GM23338 (cell line): ENCODE measurements around the gene CCDC150. TPM values are rescaled to one million over a fixed set of nuclear protein-coding genes. Genes with fewer than 3 reads are reported as not detected.

ENCODE experiments used
- ATAC-seq: fragments of 200-7000 bp; cut with Tn5 transposase; 3 replicates; pipeline ENCODE4 v1.9.1; 2020
- DNase-seq: peaks from one replicate; pipeline ENCODE4 v3.0.0-alpha.2; 2015; ENCODE audit warnings: low spot score
- H2AFZ ChIP-seq: fragments of 200-600 bp; sonication (generic); 2 replicates; pipeline ENCODE4 v1.8.0; 2016; ENCODE audit warnings: antibody characterized with exemption, mild to moderate bottlenecking, moderate library complexity
- H3F3A ChIP-seq: fragments of 200-600 bp; sonication (generic); replicated peaks from 2 replicates; pipeline ENCODE4 v1.8.0; 2017; ENCODE audit warnings: antibody characterized with exemption, mixed run types, low read depth
- H3K27ac ChIP-seq: fragments of 200-600 bp; sonication (generic); 2 replicates; pipeline ENCODE4 v1.6.1; 2016; ENCODE audit warnings: low read depth
- H3K27me3 ChIP-seq: fragments of 200-600 bp; sonication (generic); 2 replicates; pipeline ENCODE4 v1.8.0; 2016; ENCODE audit warnings: mild to moderate bottlenecking, mixed run types, moderate library complexity; ENCODE audit not compliant: insufficient read depth
- H3K36me3 ChIP-seq: fragments of 200-600 bp; sonication (generic); 2 replicates; pipeline ENCODE4 v1.8.0; 2016; ENCODE audit warnings: mild to moderate bottlenecking; ENCODE audit not compliant: insufficient read depth
- H3K4me1 ChIP-seq: fragments of 200-600 bp; sonication (generic); 2 replicates; pipeline ENCODE4 v1.8.0; 2016; ENCODE audit warnings: mild to moderate bottlenecking, moderate library complexity; ENCODE audit not compliant: insufficient read depth
- H3K4me2 ChIP-seq: fragments of 200-600 bp; sonication (generic); 2 replicates; pipeline ENCODE4 v1.7.1; 2017; ENCODE audit warnings: mixed run types
- H3K4me3 ChIP-seq: fragments of 200-600 bp; sonication (generic); 2 replicates; pipeline ENCODE4 v1.6.1; 2016; ENCODE audit warnings: mixed run types
- H3K79me2 ChIP-seq: fragments of 200-600 bp; sonication (generic); replicated peaks from 2 replicates; pipeline ENCODE4 v1.8.0; 2017; ENCODE audit warnings: mild to moderate bottlenecking; ENCODE audit not compliant: insufficient read depth
- H3K9me2 ChIP-seq: fragments of 200-600 bp; sonication (generic); 2 replicates; pipeline ENCODE4 v1.8.0; 2017; ENCODE audit not compliant: insufficient read depth
- H4K20me1 ChIP-seq: fragments of 200-600 bp; sonication (generic); replicated peaks from 2 replicates; pipeline ENCODE4 v1.8.0; 2017; ENCODE audit warnings: mild to moderate bottlenecking; ENCODE audit not compliant: insufficient read depth
- H3K27ac Mint-ChIP-seq: 2 replicates; pipeline ENCODE4 v1.8.0; 2020; ENCODE audit warnings: inconsistent platforms, mild to moderate bottlenecking, moderate library complexity, mixed read lengths
- H3K27me3 Mint-ChIP-seq: 3 replicates; pipeline ENCODE4 v1.8.0; 2022; ENCODE audit warnings: low read depth, mild to moderate bottlenecking, moderate library complexity, mixed read lengths, inconsistent platforms; ENCODE audit not compliant: insufficient read depth, poor library complexity
- H3K36me3 Mint-ChIP-seq: 3 replicates; pipeline ENCODE4 v1.8.0; 2021; ENCODE audit warnings: low read depth, mild to moderate bottlenecking, inconsistent platforms, moderate library complexity, mixed read lengths
- H3K4me1 Mint-ChIP-seq: 3 replicates; pipeline ENCODE4 v1.8.0; 2020; ENCODE audit warnings: mild to moderate bottlenecking, inconsistent platforms, mixed read lengths
- H3K4me3 Mint-ChIP-seq: 3 replicates; pipeline ENCODE4 v1.8.0; 2021; ENCODE audit warnings: moderate library complexity, mild to moderate bottlenecking, inconsistent platforms, mixed read lengths
- H3K9me3 Mint-ChIP-seq: 3 replicates; pipeline ENCODE4 v1.8.0; 2020; ENCODE audit warnings: moderate library complexity, mild to moderate bottlenecking, inconsistent platforms, mixed read lengths
- CREB1 ChIP-seq: fragments of 250-450 bp; sonication (Bioruptor Pico); IDR thresholded peaks from 2 replicates; pipeline ENCODE4 v1.5.0; 2020; ENCODE audit warnings: low read depth, mild to moderate bottlenecking, moderate library complexity
- EZH2 ChIP-seq: fragments of 200-600 bp; sonication (generic); IDR thresholded peaks from one replicate; pipeline ENCODE4 v1.8.0; 2017; ENCODE audit warnings: antibody characterized with exemption, mild to moderate bottlenecking, low read depth; ENCODE audit not compliant: unreplicated experiment
- EZH2phosphoT487 ChIP-seq: fragments of 200-600 bp; sonication (generic); IDR thresholded peaks from one replicate; pipeline ENCODE4 v1.8.1; 2018; ENCODE audit warnings: antibody characterized with exemption; ENCODE audit not compliant: unreplicated experiment
- NANOG ChIP-seq: IDR thresholded peaks from 2 replicates; pipeline ENCODE4 v1.6.1; 2016; ENCODE audit warnings: antibody characterized with exemption, borderline replicate concordance
- ZNF114 ChIP-seq: fragments of 250-450 bp; sonication (Bioruptor Pico); IDR thresholded peaks from 2 replicates; pipeline ENCODE4 v1.5.0; 2020; ENCODE audit warnings: mild to moderate bottlenecking, moderate library complexity
- ZNF331 ChIP-seq: fragments of 250-450 bp; sonication (Bioruptor Pico); IDR thresholded peaks from 2 replicates; pipeline ENCODE4 v1.5.0; 2020; ENCODE audit warnings: low read depth, mild to moderate bottlenecking, moderate library complexity
- polyA plus RNA-seq: library from polyadenylated mRNA; unstranded; fragments of >200 nt; fragmentation: Nextera tagmentation; extraction: Ambion mirVana; gene quantifications from 2 replicates; pipeline ENCODE4 v1.2.1, GENCODE V29; 2016
- total RNA-seq: library from RNA; depleted of rRNA; stranded (reverse); fragments of >200 nt; shearing (Covaris generic); gene quantifications from 2 replicates; pipeline ENCODE4 v1.2.3, GENCODE V29; 2014
- TF ChIP-seq, protein P1 (sequence below), 2 experiments: fragments of 200-600 bp in 1 of 2; sonication (generic) in 1 of 2; conservative IDR thresholded peaks; 2 replicates each; pipeline versions ENCODE4 v1.5.1 to v1.6.1; 2016 to 2017; ENCODE audit warnings: antibody characterized with exemption in 2 of 2, low read depth in 2 of 2, mild to moderate bottlenecking in 2 of 2, moderate library complexity in 1 of 2
- TF ChIP-seq, protein P2 (sequence below): IDR thresholded peaks from one replicate; pipeline ENCODE4 v1.6.1; 2018; ENCODE audit warnings: antibody characterized with exemption; ENCODE audit not compliant: unreplicated experiment
- TF ChIP-seq, protein P3 (sequence below): fragments of 250-450 bp; sonication (Bioruptor Pico); IDR thresholded peaks from 2 replicates; pipeline ENCODE4 v1.5.0; 2020; ENCODE audit warnings: mild to moderate bottlenecking, moderate library complexity

Gene CCDC150
- total and polyA plus RNA-seq, 2 experiments from 2014 or later = 56.3 to 68.3 TPM

DNA sequence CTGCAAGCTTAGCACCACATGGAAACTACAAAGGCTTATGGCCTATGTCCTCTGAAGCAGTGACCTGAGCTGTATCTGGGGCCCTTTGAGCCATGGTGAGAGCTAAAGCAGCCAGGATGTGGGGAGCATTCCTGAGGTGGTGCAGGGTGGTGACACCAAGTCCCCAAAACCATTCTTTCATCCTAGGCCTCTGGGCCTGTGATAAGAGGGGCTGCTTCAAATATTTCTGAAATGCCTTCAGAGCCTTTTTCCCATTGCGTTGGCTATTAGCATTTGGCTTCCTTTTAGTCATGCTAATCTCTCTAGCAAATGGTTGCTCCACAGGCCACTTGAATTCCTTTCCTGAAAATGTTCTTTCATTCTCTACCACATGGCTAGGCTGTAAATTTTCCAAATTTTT, 13.4 kb downstream of the CCDC150 start (continued):
- TF ChIP-seq, protein P1, sequence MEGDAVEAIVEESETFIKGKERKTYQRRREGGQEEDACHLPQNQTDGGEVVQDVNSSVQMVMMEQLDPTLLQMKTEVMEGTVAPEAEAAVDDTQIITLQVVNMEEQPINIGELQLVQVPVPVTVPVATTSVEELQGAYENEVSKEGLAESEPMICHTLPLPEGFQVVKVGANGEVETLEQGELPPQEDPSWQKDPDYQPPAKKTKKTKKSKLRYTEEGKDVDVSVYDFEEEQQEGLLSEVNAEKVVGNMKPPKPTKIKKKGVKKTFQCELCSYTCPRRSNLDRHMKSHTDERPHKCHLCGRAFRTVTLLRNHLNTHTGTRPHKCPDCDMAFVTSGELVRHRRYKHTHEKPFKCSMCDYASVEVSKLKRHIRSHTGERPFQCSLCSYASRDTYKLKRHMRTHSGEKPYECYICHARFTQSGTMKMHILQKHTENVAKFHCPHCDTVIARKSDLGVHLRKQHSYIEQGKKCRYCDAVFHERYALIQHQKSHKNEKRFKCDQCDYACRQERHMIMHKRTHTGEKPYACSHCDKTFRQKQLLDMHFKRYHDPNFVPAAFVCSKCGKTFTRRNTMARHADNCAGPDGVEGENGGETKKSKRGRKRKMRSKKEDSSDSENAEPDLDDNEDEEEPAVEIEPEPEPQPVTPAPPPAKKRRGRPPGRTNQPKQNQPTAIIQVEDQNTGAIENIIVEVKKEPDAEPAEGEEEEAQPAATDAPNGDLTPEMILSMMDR (conservative IDR thresholded peaks at IDR 0.05; ENCODE audit: low read depth in 2 of 2) = no peak
- TF ChIP-seq EZH2 = no peak
- no peak for TF ChIP-seq CREB1 (CRISPR knock-in tag)
- TF ChIP-seq, protein P2, sequence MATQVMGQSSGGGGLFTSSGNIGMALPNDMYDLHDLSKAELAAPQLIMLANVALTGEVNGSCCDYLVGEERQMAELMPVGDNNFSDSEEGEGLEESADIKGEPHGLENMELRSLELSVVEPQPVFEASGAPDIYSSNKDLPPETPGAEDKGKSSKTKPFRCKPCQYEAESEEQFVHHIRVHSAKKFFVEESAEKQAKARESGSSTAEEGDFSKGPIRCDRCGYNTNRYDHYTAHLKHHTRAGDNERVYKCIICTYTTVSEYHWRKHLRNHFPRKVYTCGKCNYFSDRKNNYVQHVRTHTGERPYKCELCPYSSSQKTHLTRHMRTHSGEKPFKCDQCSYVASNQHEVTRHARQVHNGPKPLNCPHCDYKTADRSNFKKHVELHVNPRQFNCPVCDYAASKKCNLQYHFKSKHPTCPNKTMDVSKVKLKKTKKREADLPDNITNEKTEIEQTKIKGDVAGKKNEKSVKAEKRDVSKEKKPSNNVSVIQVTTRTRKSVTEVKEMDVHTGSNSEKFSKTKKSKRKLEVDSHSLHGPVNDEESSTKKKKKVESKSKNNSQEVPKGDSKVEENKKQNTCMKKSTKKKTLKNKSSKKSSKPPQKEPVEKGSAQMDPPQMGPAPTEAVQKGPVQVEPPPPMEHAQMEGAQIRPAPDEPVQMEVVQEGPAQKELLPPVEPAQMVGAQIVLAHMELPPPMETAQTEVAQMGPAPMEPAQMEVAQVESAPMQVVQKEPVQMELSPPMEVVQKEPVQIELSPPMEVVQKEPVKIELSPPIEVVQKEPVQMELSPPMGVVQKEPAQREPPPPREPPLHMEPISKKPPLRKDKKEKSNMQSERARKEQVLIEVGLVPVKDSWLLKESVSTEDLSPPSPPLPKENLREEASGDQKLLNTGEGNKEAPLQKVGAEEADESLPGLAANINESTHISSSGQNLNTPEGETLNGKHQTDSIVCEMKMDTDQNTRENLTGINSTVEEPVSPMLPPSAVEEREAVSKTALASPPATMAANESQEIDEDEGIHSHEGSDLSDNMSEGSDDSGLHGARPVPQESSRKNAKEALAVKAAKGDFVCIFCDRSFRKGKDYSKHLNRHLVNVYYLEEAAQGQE = no peak
- no peak for TF ChIP-seq NANOG

DNA sequence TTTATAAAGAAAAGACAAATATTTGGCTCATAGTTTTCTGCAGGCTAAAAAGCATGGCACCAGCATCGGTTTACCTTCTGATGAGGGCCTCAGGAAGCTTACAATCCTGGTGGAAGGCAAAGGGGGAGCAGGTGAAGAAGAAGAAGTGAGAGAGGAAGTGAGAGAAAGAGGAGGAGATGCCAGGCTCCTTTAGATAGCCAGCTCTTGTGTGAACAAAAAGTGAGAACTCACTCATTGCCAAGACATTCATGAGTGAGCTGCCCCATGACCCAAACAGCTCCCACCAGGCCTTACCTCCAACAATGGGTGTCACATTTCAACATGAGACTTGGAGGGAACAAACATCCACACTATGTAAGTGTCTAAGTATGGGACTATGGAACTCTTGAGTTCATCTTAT, 14.3 kb downstream of the CCDC150 start:
- Mint-ChIP-seq H3K9me3 (peaks cover 59% of the 10 kb centered on the region), H3K27ac (no peak overlapping the region), H3K4me1 (no peaks in the 10 kb centered on the region; the same call in 1 of the 3 replicates), H3K36me3 (peaks cover 77% of the 10 kb centered on the region), H3K4me3 (no peak overlapping the region), H3K27me3 (peaks cover 9% of the 10 kb centered on the region)
- Histone ChIP-seq H4K20me1 (peaks cover 8% of the 10 kb centered on the region; the same call in 1 of the 2 replicates), H3K79me2 (peaks cover 82% of the 10 kb centered on the region), H3K36me3 (peaks cover 50% of the 10 kb centered on the region), H2AFZ (no peak overlapping the region), H3K4me2 (no peak overlapping the region), H3K27ac (no peak overlapping the region), H3K4me1 (no peaks in the 10 kb centered on the region), H3K27me3 (no peaks in the 10 kb centered on the region), H3K4me3 (no peak overlapping the region), H3F3A (no peaks in the 10 kb centered on the region), H3K9me2 (peaks cover 6% of the 10 kb centered on the region; the same call in 1 of the 2 replicates)
- DNase-seq = no peak
- no peak for ATAC-seq
- no peak for TF ChIP-seq EZH2phosphoT487
- TF ChIP-seq, protein P2 = no peak
- no peak for TF ChIP-seq CREB1 (CRISPR knock-in tag)
- TF ChIP-seq, protein P3, sequence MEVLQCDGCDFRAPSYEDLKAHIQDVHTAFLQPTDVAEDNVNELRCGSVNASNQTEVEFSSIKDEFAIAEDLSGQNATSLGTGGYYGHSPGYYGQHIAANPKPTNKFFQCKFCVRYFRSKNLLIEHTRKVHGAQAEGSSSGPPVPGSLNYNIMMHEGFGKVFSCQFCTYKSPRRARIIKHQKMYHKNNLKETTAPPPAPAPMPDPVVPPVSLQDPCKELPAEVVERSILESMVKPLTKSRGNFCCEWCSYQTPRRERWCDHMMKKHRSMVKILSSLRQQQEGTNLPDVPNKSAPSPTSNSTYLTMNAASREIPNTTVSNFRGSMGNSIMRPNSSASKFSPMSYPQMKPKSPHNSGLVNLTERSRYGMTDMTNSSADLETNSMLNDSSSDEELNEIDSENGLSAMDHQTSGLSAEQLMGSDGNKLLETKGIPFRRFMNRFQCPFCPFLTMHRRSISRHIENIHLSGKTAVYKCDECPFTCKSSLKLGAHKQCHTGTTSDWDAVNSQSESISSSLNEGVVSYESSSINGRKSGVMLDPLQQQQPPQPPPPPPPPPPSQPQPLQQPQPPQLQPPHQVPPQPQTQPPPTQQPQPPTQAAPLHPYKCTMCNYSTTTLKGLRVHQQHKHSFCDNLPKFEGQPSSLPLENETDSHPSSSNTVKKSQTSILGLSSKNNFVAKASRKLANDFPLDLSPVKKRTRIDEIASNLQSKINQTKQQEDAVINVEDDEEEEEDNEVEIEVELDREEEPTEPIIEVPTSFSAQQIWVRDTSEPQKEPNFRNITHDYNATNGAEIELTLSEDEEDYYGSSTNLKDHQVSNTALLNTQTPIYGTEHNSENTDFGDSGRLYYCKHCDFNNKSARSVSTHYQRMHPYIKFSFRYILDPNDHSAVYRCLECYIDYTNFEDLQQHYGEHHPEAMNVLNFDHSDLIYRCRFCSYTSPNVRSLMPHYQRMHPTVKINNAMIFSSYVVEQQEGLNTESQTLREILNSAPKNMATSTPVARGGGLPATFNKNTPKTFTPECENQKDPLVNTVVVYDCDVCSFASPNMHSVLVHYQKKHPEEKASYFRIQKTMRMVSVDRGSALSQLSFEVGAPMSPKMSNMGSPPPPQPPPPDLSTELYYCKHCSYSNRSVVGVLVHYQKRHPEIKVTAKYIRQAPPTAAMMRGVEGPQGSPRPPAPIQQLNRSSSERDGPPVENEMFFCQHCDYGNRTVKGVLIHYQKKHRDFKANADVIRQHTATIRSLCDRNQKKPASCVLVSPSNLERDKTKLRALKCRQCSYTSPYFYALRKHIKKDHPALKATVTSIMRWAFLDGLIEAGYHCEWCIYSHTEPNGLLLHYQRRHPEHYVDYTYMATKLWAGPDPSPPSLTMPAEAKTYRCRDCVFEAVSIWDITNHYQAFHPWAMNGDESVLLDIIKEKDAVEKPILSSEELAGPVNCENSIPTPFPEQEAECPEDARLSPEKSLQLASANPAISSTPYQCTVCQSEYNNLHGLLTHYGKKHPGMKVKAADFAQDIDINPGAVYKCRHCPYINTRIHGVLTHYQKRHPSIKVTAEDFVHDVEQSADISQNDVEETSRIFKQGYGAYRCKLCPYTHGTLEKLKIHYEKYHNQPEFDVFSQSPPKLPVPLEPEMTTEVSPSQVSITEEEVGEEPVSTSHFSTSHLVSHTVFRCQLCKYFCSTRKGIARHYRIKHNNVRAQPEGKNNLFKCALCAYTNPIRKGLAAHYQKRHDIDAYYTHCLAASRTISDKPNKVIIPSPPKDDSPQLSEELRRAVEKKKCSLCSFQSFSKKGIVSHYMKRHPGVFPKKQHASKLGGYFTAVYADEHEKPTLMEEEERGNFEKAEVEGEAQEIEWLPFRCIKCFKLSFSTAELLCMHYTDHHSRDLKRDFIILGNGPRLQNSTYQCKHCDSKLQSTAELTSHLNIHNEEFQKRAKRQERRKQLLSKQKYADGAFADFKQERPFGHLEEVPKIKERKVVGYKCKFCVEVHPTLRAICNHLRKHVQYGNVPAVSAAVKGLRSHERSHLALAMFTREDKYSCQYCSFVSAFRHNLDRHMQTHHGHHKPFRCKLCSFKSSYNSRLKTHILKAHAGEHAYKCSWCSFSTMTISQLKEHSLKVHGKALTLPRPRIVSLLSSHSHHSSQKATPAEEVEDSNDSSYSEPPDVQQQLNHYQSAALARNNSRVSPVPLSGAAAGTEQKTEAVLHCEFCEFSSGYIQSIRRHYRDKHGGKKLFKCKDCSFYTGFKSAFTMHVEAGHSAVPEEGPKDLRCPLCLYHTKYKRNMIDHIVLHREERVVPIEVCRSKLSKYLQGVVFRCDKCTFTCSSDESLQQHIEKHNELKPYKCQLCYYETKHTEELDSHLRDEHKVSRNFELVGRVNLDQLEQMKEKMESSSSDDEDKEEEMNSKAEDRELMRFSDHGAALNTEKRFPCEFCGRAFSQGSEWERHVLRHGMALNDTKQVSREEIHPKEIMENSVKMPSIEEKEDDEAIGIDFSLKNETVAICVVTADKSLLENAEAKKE (CRISPR knock-in tag) = no peak
- TF ChIP-seq EZH2 = no peak
- TF ChIP-seq ZNF331 (CRISPR knock-in tag) = no peak
- TF ChIP-seq ZNF114 (CRISPR knock-in tag) = no peak
